GM19397 (cell line): Measurements from ENCODE around the gene OPTC.

Experiments
- ATAC-seq: cut with Tn5 transposase; IDR thresholded peaks from one replicate; pipeline ENCODE4 v1.9.1; 2021; ENCODE audit warnings: mild to moderate bottlenecking, moderate library complexity; ENCODE audit not compliant: unreplicated experiment

OPTC gene

GRCh38 chr1:203488539-203488938, 5.4 kb upstream of the OPTC start:
- ATAC-seq = no peak

- ATAC-seq = no peak
Measured at GRCh38 chr1:203490607-203491006, 3.3 kb upstream of the OPTC start.

GRCh38 chr1:203491664-203492063, 2.3 kb upstream of the OPTC start:
- no peak for ATAC-seq

- ATAC-seq = no peak
Measured at GRCh38 chr1:203492082-203492747, 1.7 kb upstream of the OPTC start.

- ATAC-seq = no peak
Measured at GRCh38 chr1:203492748-203493130, 1.2 kb upstream of the OPTC start.

- no peak for ATAC-seq
Measured at GRCh38 chr1:203495845-203496244, 1.9 kb downstream of the OPTC start.

GRCh38 chr1:203497269-203497777, 3.4 kb downstream of the OPTC start:
- no peak for ATAC-seq

- ATAC-seq = no peak
Measured at GRCh38 chr1:203499643-203500278, 5.8 kb downstream of the OPTC start.

- ATAC-seq = no peak
Measured at GRCh38 chr1:203500279-203500678, 6.3 kb downstream of the OPTC start.

- no peak for ATAC-seq
Measured at GRCh38 chr1:203503836-203504235, 9.9 kb downstream of the OPTC start.

- ATAC-seq = no peak
Measured at GRCh38 chr1:203504400-203505250, 10.7 kb downstream of the OPTC start.

GRCh38 chr1:203505526-203506204, 11.7 kb downstream of the OPTC start:
- no peak for ATAC-seq

GRCh38 chr1:203506858-203507626, 13.1 kb downstream of the OPTC start:
- no peak for ATAC-seq

- ATAC-seq = no peak
Measured at GRCh38 chr1:203507759-203508158, 13.8 kb downstream of the OPTC start.

- no peak for ATAC-seq
Measured at GRCh38 chr1:203508463-203509073, 14.6 kb downstream of the OPTC start.

GRCh38 chr1:203509135-203509534, 15.2 kb downstream of the OPTC start:
- no peak for ATAC-seq

- no peak for ATAC-seq
Measured at GRCh38 chr1:203511513-203511912, 17.6 kb downstream of the OPTC start.

GRCh38 chr1:203511930-203512329, 18.0 kb downstream of the OPTC start:
- ATAC-seq = no peak

GRCh38 chr1:203512517-203512847, 18.5 kb downstream of the OPTC start:
- no peak for ATAC-seq
